ENCODE data around the gene TMEM167B.
A peak's percentile ranks its signal among the peaks of the same experiment; 100 is the strongest.

Gene TMEM167B

DNA sequence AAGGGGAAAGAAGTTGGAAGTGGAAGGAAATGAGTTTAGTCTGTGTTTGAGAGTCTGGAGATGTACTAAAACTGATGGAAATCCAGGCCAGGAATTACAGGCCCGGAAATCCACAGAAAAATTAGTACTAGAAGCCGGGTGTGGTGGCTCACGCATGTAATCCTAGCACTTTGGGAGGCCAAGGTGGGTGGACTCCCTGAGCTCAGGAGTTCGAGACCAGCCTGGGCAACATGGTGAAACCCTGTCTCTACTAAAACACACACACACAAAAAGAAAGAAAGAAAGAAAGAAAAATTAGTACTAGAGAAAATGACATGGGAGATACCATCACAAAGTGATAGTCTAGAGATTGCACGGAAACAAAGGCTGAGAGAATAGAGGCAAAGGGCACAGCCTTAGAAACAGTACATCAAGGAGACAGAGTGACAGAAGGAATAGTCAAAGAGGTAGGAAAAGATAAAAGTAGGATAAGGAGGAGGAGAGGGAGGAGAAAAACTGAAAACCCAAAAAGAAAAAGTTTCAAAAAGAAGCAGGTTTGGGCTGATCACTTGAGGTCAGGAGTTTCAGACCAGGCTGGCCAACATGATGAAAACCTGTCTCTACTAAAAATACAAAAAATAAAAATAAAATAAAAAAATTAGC, 10.0 kb upstream of the TMEM167B start:
- no peak for DNase-seq (ENCODE audit: low read depth in 1 of 2, low spot score in 1 of 2)

DNA sequence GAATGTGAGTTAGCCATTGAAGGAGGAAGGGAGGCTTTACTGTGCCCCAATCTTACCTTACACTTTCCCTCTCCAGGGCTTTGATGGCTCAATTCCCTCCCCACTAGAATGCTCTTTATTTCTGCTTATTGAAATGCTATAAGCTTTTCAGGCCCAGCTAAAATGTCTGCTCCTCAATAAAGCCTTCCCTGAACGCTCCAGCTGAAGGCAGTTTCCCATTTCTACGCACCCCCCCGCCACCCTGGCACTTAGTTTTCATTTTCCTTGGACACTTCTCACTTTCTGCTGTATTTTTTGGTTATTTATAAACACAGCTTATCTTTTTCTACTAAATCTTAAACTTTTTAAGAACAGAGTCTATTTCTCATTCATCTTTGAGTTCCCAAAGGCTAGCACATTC, 7.1 kb upstream of the TMEM167B start:
- no peak for DNase-seq (ENCODE audit: low read depth in 1 of 2, low spot score in 1 of 2)

DNA sequence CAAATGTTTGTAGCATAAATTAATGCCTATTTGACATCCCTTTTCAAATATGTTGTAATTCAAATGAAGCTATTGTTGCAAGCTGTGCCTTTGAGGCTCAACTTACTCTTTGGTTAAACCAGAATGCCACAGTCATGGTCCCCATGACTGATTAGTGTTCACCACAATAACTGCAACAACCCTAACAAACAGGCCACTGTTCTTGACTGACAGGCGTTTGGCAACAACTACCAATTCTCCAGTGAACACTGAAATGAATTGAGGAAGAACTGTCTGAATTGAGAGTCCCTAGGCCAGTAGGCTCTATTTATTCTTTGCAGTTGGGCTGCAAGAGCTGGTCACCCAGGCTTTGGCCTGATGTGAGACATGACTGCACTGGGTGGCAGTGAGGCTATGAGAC, 6.6 kb upstream of the TMEM167B start:
- DNase-seq (ENCODE audit: low read depth in 1 of 2, low spot score in 1 of 2), result no peak

DNA sequence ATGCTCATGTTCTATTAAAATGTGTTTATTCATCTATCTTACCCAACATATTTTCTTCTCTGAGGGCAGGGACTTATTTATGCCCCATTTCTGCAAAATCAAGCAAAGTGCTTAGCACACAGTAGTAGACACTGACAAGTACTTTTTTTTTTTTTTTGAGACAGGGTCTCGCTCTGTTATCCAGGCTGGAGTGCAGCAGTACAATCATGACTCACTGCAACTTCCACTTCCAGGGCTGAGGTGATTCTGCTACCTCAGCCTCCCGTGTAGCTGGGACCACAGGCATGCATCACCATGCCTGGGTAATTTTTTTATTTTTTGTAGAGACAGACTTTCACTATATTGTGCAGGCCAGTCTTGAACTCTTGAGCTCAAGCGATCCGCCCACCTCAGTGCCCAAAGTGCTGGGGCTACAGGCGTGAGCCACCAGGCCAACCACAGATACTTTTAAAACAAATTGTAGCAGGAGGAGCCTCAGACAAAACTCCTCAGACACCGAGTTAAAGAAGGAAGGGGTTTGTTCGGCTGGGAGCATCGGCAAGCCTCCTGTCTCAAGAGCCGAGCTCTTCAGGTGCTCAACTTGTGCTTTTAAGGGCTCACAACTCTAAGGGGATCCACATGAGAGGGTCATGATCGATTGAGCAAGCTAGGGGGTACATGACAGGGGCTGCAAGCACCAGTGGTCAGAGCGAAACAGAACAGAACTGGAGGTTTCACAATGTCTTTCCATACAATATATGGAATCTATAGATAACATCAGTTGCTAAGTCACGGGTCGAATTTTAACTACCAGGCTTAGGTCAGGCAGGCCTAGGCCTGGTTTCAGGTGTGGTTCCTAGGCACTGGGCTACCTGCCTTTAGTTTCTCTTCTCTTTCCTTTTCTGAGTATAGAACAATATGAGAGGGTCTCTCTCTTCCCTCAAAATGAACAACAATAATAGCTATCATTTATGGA, 5.7 kb upstream of the TMEM167B start:
- no peak for DNase-seq (ENCODE audit: low read depth in 1 of 2, low spot score in 1 of 2)

DNA sequence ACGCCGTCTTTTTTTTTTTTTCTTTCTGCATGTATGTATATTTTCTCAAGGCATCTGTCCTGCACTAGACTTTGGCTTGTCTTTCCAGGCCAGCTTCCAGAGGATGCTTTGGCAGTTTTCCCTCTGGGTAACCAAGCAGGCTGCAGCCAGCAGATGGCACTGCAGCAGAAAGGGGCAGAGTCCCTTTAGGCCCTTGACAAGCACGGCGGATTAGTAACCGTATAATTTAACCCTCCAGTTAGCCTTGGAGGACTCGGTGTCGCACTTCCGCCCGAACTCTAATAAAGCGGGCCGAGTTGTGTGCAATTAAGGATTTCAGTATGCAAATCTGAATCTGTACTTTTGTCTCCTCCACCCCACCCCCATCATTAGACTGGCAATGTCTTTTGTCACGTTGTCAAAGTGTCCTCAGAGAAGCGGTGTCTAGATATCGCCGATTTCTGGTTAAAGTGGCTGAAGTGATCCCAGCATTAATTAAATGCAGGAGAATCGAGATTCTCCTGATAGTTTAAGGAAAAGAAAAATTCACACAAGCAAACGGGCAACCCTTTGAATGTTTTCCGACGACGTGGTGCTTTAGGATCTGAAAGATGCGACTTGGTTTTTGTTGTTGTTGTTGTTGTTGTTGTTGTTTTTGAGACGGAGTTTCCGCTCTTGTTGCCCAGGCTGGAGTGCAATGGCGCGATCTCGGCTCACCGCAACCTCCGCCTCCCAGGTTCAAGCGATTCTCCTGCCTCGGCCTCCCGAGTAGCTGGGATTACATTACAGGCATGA, 1.1 kb upstream of the TMEM167B start:
- no peak for DNase-seq (ENCODE audit: low read depth in 1 of 2, low spot score in 1 of 2)

DNA sequence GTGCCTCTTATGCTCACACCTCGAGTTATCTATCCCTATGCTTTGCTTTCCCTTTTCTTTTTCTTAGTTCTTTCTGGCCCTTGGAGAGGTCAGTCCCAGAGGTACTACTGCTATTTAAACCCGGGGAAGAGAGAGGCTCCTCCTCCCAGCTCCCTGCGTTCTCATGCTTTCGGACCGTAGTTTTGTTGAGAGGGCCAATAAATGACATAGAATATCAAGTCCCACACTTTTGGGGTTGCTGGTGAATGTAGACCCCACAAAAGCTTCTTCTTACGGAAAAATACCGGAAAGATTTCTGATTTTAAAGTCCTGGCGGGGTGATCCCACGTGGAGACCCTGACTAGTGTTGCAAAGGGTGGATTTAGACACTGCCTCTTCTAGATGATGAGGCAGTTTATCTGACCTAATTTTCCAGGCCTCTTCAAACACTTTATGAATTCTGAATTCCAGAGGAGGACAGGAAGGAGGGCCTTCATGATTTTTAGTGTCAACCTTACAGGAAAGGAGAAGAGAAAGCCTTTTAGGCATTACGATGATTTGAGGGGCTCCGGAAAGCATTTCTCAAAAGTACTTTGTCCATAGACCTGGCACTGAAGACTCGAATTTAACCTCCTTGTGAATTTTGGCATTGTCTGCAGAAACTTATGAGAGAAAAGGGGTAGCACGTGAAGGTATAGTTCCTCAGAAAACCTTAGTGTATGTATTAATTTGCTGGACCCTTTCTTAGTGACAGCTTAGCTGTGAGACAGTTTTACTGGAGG, 694 bp downstream of the TMEM167B start:
- DNase-seq (ENCODE audit: low read depth in 1 of 2, low spot score in 1 of 2), result no peak

DNA sequence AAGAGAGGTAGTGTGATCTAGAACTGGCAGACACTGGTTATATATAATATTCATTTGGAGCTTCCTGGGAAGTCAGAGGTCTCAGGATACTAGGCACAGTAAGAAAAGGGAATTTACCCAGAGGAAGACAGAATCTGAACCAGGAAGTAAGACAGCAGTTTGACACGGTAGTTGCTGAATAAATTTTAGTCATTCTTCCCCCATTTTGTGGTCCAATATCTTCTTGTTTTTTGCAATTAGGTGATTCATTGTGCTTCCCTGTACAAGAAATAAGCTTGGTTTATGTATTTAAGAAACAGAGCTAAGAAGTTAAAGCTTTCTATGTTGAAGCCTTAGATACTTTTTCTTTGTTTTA, 1.3 kb downstream of the TMEM167B start:
- DNase-seq (ENCODE audit: low read depth in 1 of 2, low spot score in 1 of 2), result no peak

DNA sequence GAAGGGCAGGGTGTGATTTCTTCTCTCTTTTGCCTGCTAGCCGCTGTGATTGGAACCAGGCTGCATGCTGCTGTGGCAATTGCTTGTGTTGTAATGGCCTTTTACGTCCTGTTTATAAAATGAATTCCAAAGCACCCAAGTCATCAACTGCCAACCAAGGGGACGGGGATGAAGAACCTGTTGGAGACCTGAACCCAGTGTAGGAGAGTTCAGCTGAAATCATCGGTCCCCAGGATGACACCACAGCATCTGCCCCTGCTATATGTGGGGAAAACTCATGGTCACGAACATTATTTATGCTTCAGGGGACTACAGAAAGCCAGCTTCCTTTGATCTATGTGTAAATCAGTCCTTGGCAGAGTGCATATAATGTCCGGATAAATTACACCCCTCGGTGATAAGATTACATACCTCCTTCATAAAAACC, 3.8 kb downstream of the TMEM167B start:
- DNase-seq (ENCODE audit: low read depth in 1 of 2, low spot score in 1 of 2), result no peak

DNA sequence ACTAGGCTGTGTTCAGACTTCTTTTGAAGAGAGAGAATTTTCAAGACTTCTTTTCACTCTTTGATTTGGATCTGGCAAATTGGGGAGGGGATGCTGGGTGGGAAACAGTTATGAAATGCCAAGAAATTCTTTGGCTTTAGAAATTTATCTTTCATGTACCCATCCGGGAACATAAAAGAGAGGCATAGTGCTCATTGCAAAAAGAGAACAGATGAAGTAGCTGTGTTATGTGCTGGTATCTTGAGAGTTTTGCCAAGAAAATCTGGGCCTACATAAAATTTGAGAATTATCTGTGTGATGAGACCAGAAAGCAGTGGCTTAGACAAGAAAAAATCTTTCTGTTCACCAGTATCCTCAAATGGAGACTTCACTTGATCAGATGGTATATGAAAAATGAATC, 4.3 kb downstream of the TMEM167B start:
- no peak for DNase-seq (ENCODE audit: low read depth in 1 of 2, low spot score in 1 of 2)

DNA sequence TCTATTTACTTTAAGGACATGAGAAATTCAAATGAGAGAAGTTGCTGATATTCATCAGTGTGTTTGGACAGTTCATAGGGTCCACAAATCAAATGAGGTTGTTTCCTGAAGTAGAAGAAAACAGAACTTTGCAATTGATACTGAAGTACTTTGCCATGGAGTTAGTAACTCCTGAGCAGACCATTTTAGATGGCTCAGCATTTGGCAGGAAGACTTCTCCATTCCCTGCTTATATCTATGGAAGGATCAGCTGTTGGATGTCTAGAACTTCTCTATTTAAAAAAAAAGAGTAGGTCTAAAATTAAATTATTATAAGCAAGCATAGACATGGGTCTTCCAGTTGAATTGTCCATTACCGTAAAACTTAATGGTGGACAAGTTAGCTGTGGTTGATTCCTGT, 5.1 kb downstream of the TMEM167B start:
- no peak for DNase-seq (ENCODE audit: low read depth in 1 of 2, low spot score in 1 of 2)

DNA sequence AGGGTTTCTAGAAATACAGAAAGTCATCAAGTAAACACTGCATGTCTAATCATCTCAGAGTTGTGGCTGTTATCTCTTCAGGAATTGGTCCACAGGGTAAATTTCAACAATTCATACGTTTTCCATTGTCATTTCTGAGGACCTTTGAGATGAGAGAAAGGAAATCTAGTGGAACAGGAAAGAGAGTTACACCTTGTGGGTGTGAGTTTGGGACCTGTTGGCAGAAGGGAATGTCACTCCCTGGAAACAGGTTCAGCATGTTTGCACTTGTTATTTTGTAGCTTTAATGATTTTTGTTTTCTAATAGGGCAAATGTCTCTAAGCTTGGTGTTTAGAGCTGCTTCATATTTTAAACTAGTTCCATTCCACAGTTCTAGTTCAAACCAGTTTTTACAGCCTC, 5.6 kb downstream of the TMEM167B start:
- no peak for DNase-seq (ENCODE audit: low read depth in 1 of 2, low spot score in 1 of 2)

DNA sequence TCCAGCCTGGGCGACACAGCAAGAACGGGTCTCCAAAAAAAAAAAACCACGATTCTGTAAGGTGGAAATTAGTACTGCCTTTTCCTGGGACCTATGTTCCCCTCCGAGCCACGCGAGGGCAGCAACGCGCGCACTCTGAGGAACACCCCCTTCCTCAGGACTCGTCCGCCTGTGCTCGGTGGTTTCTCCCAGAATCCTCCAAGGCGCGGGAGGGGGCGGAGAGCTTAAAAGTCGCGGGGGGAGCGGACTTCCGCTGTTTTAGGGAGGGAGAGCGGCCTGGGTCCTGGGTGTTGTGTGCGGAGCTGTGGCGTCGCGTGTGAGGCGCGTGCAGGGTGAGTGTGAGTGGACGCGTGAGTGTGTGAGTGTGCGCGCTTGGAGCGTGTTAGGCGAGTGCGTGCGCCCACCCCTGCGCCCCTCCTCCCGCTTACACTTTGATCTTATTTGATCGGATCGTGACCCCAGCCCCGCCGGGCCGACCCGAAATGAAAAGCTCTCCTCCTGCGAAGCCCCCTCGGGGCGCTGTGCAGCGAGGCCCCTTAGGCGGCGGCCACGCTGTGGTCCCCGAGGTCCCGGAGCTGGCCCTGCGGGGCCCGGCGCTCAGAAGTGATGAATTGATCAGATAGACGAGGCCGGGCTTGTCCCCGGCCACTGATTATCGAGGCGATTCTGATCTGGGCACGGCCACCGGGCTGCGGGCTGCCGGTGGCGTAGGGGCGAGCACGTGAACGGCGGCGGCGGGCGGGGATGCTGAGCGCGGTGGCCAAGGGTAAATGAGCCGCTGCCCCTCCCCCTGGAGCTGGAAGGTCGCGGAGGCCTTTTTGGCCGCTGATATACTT, 9.6 kb downstream of the TMEM167B start:
- DNase-seq (ENCODE audit: low read depth in 1 of 2, low spot score in 1 of 2), result peak; percentile 96

DNA sequence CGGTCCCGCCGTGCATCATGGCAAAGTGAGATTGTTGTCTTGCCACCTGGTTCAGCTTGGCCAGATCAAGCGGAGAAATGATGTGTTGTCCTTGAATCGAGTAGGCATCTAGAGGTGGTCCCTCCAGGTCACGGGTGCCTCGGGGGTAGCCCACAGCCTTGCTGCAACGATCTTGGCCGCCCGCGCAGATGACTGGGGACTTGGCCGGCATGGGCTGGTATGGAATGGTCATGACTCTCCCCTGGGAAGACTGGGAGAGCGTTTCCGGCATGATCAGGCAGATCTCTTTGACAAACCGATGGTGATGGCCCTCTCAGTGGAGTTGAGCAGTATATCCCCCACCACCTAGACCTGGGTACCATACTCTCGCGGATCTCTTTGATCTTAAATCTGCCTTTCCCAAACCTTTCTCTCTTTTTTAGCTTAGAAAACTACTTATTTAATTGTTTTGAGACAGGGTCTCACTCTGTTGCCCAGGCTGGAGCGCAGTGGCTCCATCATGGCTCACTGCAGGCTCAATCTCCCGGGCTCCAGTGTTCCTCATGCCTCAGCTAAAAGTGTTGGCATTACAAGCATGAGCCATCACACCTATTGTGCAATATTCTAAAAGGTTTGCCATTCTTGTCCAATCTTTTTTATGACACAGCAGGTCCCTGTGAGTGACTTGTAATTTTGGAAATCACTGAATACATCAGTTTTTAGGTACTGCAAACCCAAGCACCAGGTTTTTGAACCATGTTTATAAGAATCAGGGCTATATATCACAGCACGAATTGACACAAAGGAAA, 14.0 kb downstream of the TMEM167B start:
- no peak for DNase-seq (ENCODE audit: low read depth in 1 of 2, low spot score in 1 of 2)

DNA sequence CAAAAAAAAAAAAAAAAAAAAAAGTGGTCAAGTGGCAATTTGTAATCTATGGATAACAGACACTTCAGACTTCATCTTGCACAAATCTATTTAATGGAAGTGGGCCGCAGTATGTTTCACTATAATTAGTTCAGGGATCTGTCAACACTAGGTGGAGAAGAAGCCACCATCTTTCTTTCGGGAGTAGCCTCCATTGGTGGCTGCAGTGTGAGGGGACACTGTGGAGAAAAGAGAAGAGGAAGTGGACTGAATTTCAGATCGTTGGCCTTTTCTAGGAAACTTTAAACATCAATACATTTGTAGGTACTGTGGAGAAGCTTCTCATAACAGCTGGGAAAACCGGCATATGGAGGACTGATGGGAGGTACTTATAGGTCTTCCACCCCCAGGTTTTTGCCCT, 15.3 kb downstream of the TMEM167B start:
- DNase-seq (ENCODE audit: low read depth in 1 of 2, low spot score in 1 of 2), result no peak

DNA sequence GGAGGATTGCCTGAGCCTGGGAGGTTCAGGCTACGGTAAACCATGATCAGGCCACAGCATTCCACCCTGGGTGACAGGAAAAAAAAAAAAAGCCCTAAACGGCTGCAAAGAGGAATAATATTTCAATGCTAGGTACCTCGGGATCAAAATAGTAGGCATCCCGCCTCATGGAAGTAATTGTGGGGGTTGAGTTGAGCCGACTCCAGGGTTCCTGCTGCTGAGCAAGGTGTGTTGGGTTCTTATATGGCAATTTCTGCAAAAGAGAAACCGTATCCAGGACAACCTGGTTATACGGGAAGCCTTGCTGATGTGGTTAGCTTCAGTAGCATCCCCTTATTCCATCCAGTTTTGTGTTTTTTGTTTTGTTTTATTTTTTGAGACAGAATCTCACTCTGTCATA, 17.2 kb downstream of the TMEM167B start:
- DNase-seq (ENCODE audit: low read depth in 1 of 2, low spot score in 1 of 2), result no peak

DNA sequence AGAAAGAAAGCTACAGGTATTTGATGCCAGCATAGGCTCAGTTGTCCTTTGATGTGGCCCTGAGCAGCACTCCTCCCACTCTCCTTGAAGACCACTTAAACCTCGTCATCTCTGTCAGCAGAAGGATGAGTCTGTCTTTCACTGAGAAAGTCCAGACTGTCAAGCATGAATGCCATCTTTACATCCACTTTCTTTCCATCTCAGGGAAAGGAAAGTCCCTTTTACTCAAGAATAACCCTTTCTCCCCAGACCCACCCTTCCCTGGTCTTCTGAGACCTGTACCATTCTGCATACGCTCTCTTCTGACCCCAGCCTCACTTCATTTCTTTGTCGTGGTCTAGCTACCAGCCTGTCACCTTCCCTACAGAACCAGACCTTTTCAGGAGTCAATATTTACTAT, 19.3 kb downstream of the TMEM167B start:
- DNase-seq (ENCODE audit: low read depth in 1 of 2, low spot score in 1 of 2), result no peak

DNA sequence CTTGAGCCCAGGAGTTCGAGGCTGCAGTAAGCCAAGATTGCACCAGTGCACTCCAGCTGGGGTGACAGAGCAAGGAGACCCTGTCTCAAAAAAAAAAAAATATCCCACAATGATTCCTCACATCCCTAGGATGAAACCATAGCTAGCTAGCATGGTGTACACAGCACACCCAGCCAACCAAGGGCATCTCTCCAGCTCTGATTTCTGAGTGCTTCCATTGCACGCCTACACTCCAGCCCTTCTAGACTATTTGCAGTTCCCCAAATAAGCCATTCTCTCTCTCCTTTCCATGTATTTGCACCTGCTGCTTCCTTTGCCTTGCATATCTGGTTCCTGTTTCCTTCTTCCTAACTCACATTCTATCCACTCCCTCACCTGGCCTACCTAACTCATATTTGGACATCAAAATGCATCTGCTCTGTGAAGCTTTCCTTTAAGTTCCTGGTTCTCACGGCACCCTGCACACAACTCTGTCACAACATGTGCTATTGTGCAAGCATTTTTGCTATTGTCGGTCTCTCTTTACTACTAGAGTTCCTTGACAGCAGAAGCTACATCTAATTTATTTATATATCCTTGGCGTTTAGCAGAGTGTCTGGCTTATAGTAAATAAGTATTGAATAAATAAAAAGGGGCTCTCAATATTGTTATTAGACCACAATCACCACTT, 21.0 kb downstream of the TMEM167B start:
- DNase-seq (ENCODE audit: low read depth in 1 of 2, low spot score in 1 of 2), result no peak

DNA sequence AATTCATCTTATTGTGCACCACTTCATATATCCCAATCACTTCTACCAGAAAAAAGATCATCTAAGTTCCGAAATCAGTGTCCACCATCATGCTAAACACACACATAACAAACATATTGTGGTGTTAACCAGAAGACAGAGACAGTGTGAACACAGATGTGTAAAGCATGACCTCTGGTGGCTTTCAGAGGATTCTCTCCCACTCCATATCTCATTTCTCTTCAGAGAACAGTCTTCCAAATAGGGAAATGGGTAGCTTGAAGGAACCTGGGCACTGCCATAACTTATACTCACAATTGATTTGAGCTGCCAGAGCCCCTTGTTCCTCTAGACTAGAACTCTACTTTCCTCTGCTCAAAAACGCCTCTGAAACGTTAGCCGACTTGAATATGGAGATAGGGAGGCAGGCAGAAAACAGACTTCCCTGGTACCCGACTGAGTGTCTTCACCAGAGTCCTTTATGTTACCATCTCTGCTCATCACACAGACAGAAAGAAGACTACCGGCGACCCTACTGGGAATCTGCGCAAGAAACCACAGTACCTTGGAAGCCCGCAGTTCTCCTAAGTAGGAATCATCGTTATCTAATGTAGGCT, 21.6 kb downstream of the TMEM167B start:
- DNase-seq (ENCODE audit: low read depth in 1 of 2, low spot score in 1 of 2), result no peak

All from activated T-helper 1 cell treated with anti-CD3 and anti-CD28 coated beads, Interleukin-2, amount 50 U/mL, for 16 hours (primary cell).